Activated CD8-positive, alpha-beta memory T cell treated with anti-CD3 and anti-CD28 coated beads, Interleukin-2, amount 50 U/mL, for 48 hours (primary cell): ENCODE results near the gene SH3PXD2B.
A peak's percentile ranks its signal among the peaks of the same experiment; 100 is the strongest.
"Not testable (repeated sequence)": the region's sequence is repeated elsewhere in the genome, so short reads cannot be mapped to it uniquely, and the experiment has no call there.

Experiments used
- DNase-seq: peaks from one replicate; pipeline ENCODE4 v3.0.0-alpha.2; 2020

The SH3PXD2B gene

GRCh38 chr5:172287140-172287539 is 167.2 kb downstream of the SH3PXD2B start:
- not testable (repeated sequence) for DNase-seq

GRCh38 chr5:172285226-172286143 is 168.8 kb downstream of the SH3PXD2B start:
- DNase-seq: no peak

- no peak for DNase-seq
Observed at GRCh38 chr5:172284611-172284980, 169.7 kb downstream of the SH3PXD2B start.

- DNase-seq: peak; percentile 89
Observed at GRCh38 chr5:172283862-172284610, 170.3 kb downstream of the SH3PXD2B start.

GRCh38 chr5:172283020-172283861 is 171.1 kb downstream of the SH3PXD2B start, which contains the start of gene UBTD2:
UBTD2 (minus strand) TSS chr5:172283764; CDS start chr5:172283665, 99 bp downstream.
- peak; percentile 85 for DNase-seq

GRCh38 chr5:172282272-172283019 is 171.9 kb downstream of the SH3PXD2B start:
- DNase-seq: no peak

- no peak for DNase-seq
Observed at GRCh38 chr5:172281346-172281745, 173.0 kb downstream of the SH3PXD2B start.

- no peak for DNase-seq
Observed at GRCh38 chr5:172280929-172281328, 173.4 kb downstream of the SH3PXD2B start.

- no peak for DNase-seq
Observed at GRCh38 chr5:172280317-172280716, 174.0 kb downstream of the SH3PXD2B start.

- no peak for DNase-seq
Observed at GRCh38 chr5:172278356-172278755, 176.0 kb downstream of the SH3PXD2B start.

GRCh38 chr5:172276214-172276613 is 178.1 kb downstream of the SH3PXD2B start:
- no peak for DNase-seq
